H1 (cell line): ENCODE measurements around the gene OR2L8. TPM values are rescaled to one million over a fixed set of nuclear protein-coding genes. Genes with fewer than 3 reads are reported as not detected.

Experiments
- CTCF ChIA-PET: fragments of 300-600 bp; sonication (Branson Sonifier 250); formaldehyde crosslinking; loops from one replicate; lab custom pipeline; 2021; ENCODE audit not compliant: partially characterized antibody; lab: Charles Lee
- POLR2A ChIA-PET: fragments of 300-600 bp; sonication (Branson Sonifier 250); formaldehyde crosslinking; loops from one replicate; lab custom pipeline; 2021; ENCODE audit warnings: inconsistent platforms; ENCODE audit not compliant: partially characterized antibody; lab: Charles Lee
- DNase-seq, 2 experiments: peaks; one replicate each; pipeline versions ENCODE4 v3.0.0 to v3.0.0-alpha.2; 2010 to 2022; ENCODE audit warnings: low spot score in 2 of 2, low read depth in 1 of 2, mixed read lengths in 1 of 2
- FAIRE-seq: peaks from 2 replicates; lab custom pipeline; 2011; peaks lifted over from hg19 to GRCh38; lab: Jason Lieb, UNC
- H2AFZ ChIP-seq: 2 replicates; pipeline ENCODE4 v1.8.1; 2012; ENCODE audit warnings: low read length, inconsistent platforms
- H2AK5ac ChIP-seq: 2 replicates; pipeline ENCODE4 v1.6.1; 2013; ENCODE audit warnings: low read depth, low read length
- H2BK120ac ChIP-seq: replicated peaks from 2 replicates; pipeline ENCODE3; 2013; ENCODE audit warnings: low read depth, low read length, inconsistent platforms
- H2BK12ac ChIP-seq: 2 replicates; pipeline ENCODE4 v1.6.1; 2013; ENCODE audit warnings: low read depth, low read length
- H2BK15ac ChIP-seq: 2 replicates; pipeline ENCODE4 v1.6.1; 2013; ENCODE audit warnings: low read length
- H2BK20ac ChIP-seq: 2 replicates; pipeline ENCODE4 v1.6.1; 2013; ENCODE audit warnings: low read length
- H2BK5ac ChIP-seq: 2 replicates; pipeline ENCODE4 v1.6.1; 2013; ENCODE audit warnings: low read depth, low read length
- H3K14ac ChIP-seq: 2 replicates; pipeline ENCODE4 v1.6.1; 2013; ENCODE audit warnings: inconsistent platforms; ENCODE audit not compliant: insufficient read length
- H3K18ac ChIP-seq: 2 replicates; pipeline ENCODE4 v1.6.1; 2013; ENCODE audit warnings: low read length; ENCODE audit errors: extremely low read depth
- H3K23ac ChIP-seq: 2 replicates; pipeline ENCODE4 v1.6.1; 2013; ENCODE audit warnings: inconsistent platforms; ENCODE audit not compliant: insufficient read length
- H3K23me2 ChIP-seq: 2 replicates; pipeline ENCODE4 v1.6.1; 2013; ENCODE audit warnings: low read depth, low read length
- H3K27ac ChIP-seq: 2 replicates; pipeline ENCODE4 v1.6.1; 2011; ENCODE audit warnings: low read depth, low read length, inconsistent platforms
- H3K27me3 ChIP-seq, 4 experiments: replicated peaks in 1 of 4; 1 replicate in 1 of 4; 2 replicates in 3 of 4; pipeline versions ENCODE4 v1.6.1 to v1.8.1; 2011 to 2013; ENCODE audit warnings: low read length in 3 of 4, mild to moderate bottlenecking in 3 of 4, inconsistent platforms in 2 of 4, mixed read lengths in 2 of 4, moderate library complexity in 1 of 4; ENCODE audit not compliant: control insufficient read depth in 3 of 4, insufficient read depth in 3 of 4; ENCODE audit errors: extremely low read depth in 1 of 4
- H3K36me3 ChIP-seq, 4 experiments: 2 replicates each; pipeline versions ENCODE4 v1.6.1 to v1.8.1; 2011 to 2013; ENCODE audit warnings: mild to moderate bottlenecking in 4 of 4, low read length in 3 of 4, moderate library complexity in 2 of 4, control low read depth in 1 of 4, inconsistent platforms in 1 of 4; ENCODE audit not compliant: insufficient read depth in 4 of 4, control insufficient read depth in 2 of 4
- H3K4ac ChIP-seq: replicated peaks from 2 replicates; pipeline ENCODE3; 2013; ENCODE audit warnings: low read length, low read depth, mixed read lengths, inconsistent platforms; ENCODE audit not compliant: insufficient read length
- H3K4me1 ChIP-seq, 4 experiments: replicated peaks in 1 of 4; 1 replicate in 1 of 4; 2 replicates in 3 of 4; pipeline versions ENCODE4 v1.6.1 to v1.8.1; 2011 to 2013; ENCODE audit warnings: low read length in 3 of 4, inconsistent platforms in 2 of 4, mixed read lengths in 1 of 4; ENCODE audit not compliant: insufficient read depth in 4 of 4, control insufficient read depth in 3 of 4
- H3K4me2 ChIP-seq, 2 experiments: 2 replicates each; pipeline versions ENCODE4 v1.6.1 to v1.8.1; 2011 to 2013; ENCODE audit warnings: low read depth in 2 of 2, low read length in 2 of 2, control low read depth in 1 of 2, inconsistent platforms in 1 of 2, mild to moderate bottlenecking in 1 of 2; ENCODE audit not compliant: insufficient read depth in 1 of 2
- H3K4me3 ChIP-seq, 4 experiments: fragments of 200-600, 300-600 bp in 1 of 4; sonication (generic), shearing (Covaris generic), sonication (Bioruptor Twin) in 1 of 4; 2 replicates each; pipeline versions ENCODE4 v1.5.1 to v1.8.1; 2011 to 2016; ENCODE audit warnings: low read length in 4 of 4, low read depth in 3 of 4, control low read depth in 2 of 4, inconsistent platforms in 2 of 4, mild to moderate bottlenecking in 2 of 4, mixed read lengths in 1 of 4, moderate library complexity in 1 of 4; ENCODE audit not compliant: insufficient read depth in 2 of 4; ENCODE audit errors: extremely low read depth in 1 of 4
- H3K56ac ChIP-seq: replicated peaks from 2 replicates; pipeline ENCODE3; 2013; ENCODE audit warnings: low read depth, mild to moderate bottlenecking, mixed read lengths, low read length, inconsistent platforms; ENCODE audit not compliant: insufficient read length
- H3K79me1 ChIP-seq: 2 replicates; pipeline ENCODE4 v1.6.1; 2013; ENCODE audit warnings: low read depth, low read length, control low read depth
- H3K79me2 ChIP-seq, 2 experiments: 2 replicates each; pipeline versions ENCODE4 v1.6.1 to v1.8.1; 2012 to 2013; ENCODE audit warnings: low read length in 2 of 2, mild to moderate bottlenecking in 2 of 2, inconsistent platforms in 1 of 2; ENCODE audit not compliant: insufficient read depth in 2 of 2, control insufficient read depth in 1 of 2
- H3K9ac ChIP-seq, 4 experiments: replicated peaks in 1 of 4; 1 replicate in 1 of 4; 2 replicates in 3 of 4; pipeline versions ENCODE4 v1.6.1 to v1.8.1; 2011 to 2013; ENCODE audit warnings: low read depth in 3 of 4, low read length in 3 of 4, control low read depth in 2 of 4, mild to moderate bottlenecking in 2 of 4, moderate library complexity in 2 of 4, inconsistent platforms in 1 of 4; ENCODE audit errors: extremely low read depth in 1 of 4
- H3K9me3 ChIP-seq, 2 experiments: 2 replicates each; pipeline versions ENCODE4 v1.6.1 to v1.8.1; 2012 to 2013; ENCODE audit warnings: mild to moderate bottlenecking in 2 of 2, moderate library complexity in 2 of 2, control low read depth in 1 of 2, inconsistent platforms in 1 of 2, low read depth in 1 of 2, low read length in 1 of 2, mixed read lengths in 1 of 2; ENCODE audit not compliant: insufficient read depth in 2 of 2
- H4K20me1 ChIP-seq, 2 experiments: replicated peaks in 1 of 2; 2 replicates each; pipeline versions ENCODE3 to v1.8.1; 2011 to 2013; ENCODE audit warnings: inconsistent platforms in 2 of 2, low read length in 2 of 2, mild to moderate bottlenecking in 1 of 2; ENCODE audit not compliant: insufficient read depth in 2 of 2, control insufficient read depth in 1 of 2
- H4K5ac ChIP-seq: 2 replicates; pipeline ENCODE4 v1.6.1; 2013; ENCODE audit warnings: low read length, low read depth, mixed read lengths, inconsistent platforms; ENCODE audit not compliant: insufficient read length
- H4K8ac ChIP-seq: 2 replicates; pipeline ENCODE4 v1.8.0; 2013; ENCODE audit warnings: mild to moderate bottlenecking, moderate library complexity, low read length, inconsistent platforms; ENCODE audit not compliant: insufficient read depth; ENCODE audit errors: extremely low read depth
- H4K91ac ChIP-seq: replicated peaks from 2 replicates; pipeline ENCODE3; 2013; ENCODE audit warnings: low read length, mixed read lengths, inconsistent platforms; ENCODE audit not compliant: insufficient read length
- ATF3 ChIP-seq: IDR thresholded peaks from 2 replicates; pipeline ENCODE4 v1.6.1; 2011; ENCODE audit warnings: low read depth, mild to moderate bottlenecking, low read length; ENCODE audit not compliant: insufficient read depth
- CBX5 ChIP-seq: fragments of 300-800, 300-1000 bp; sonication (generic); IDR thresholded peaks from 2 replicates; pipeline ENCODE4 v1.7.1; 2016; ENCODE audit warnings: antibody characterized with exemption, low read length, low read depth
- EP300 ChIP-seq, 2 experiments: IDR thresholded peaks; 1 replicate in 1 of 2; 2 replicates in 1 of 2; pipeline ENCODE4 v1.6.1; 2011 to 2012; ENCODE audit warnings: low read depth in 2 of 2, low read length in 2 of 2, mild to moderate bottlenecking in 2 of 2, borderline replicate concordance in 1 of 2, inconsistent platforms in 1 of 2, moderate library complexity in 1 of 2
- KDM4A ChIP-seq: IDR thresholded peaks from one replicate; pipeline ENCODE4 v1.7.1; 2012; ENCODE audit warnings: low read depth, mild to moderate bottlenecking, moderate library complexity, low read length, inconsistent platforms; ENCODE audit not compliant: severe bottlenecking
- NANOG ChIP-seq: IDR thresholded peaks from 2 replicates; pipeline ENCODE4 v1.6.1; 2011; ENCODE audit warnings: low read length, low read depth, mild to moderate bottlenecking, inconsistent platforms; ENCODE audit not compliant: insufficient read depth, poor library complexity, severe bottlenecking
- RAD21 ChIP-seq, 2 experiments: IDR thresholded peaks in 1 of 2; conservative IDR thresholded peaks in 1 of 2; 2 replicates each; pipeline ENCODE4 v1.6.1; 2011; ENCODE audit warnings: low read depth in 2 of 2, low read length in 2 of 2, improper control_type of control experiment in 1 of 2, inconsistent platforms in 1 of 2, mild to moderate bottlenecking in 1 of 2, moderate library complexity in 1 of 2
- RNF2 ChIP-seq: fragments of 200-900, 300-1000 bp; sonication (generic); IDR thresholded peaks from 2 replicates; pipeline ENCODE4 v1.7.1; 2016; ENCODE audit warnings: borderline replicate concordance, low read depth, mild to moderate bottlenecking, antibody characterized with exemption, low read length; ENCODE audit not compliant: poor library complexity, severe bottlenecking; ENCODE audit errors: missing control alignments
- SIRT6 ChIP-seq: IDR thresholded peaks from one replicate; pipeline ENCODE4 v1.7.1; 2012; ENCODE audit warnings: low read length, inconsistent platforms
- ZNF274 ChIP-seq: IDR thresholded peaks from 2 replicates; pipeline ENCODE4 v1.7.0; 2012; ENCODE audit warnings: low read length, borderline replicate concordance; ENCODE audit errors: extremely low read depth
- WGBS, 2 experiments: shearing (Covaris generic) in 1 of 2; methylation state at CpG; one replicate each; pipeline versions ENCODE4 v1.1.6 to v1.1.7; 2013 to 2015; ENCODE audit warnings: low lambda C conversion rate in 2 of 2, mixed read lengths in 2 of 2, inconsistent platforms in 1 of 2, low coverage in 1 of 2, missing lambda C conversion rate in 1 of 2; ENCODE audit not compliant: insufficient replicate concordance in 2 of 2, insufficient coverage in 1 of 2, insufficient read length in 1 of 2; ENCODE audit errors: extremely low coverage in 1 of 2, missing lambda C conversion rate in 1 of 2; 5-methylcytosine and 5-hydroxymethylcytosine counted together
- polyA plus RNA-seq, 7 experiments: library from polyadenylated mRNA; depleted of rRNA in 3 of 7; stranded (reverse) in 5 of 7; unstranded in 2 of 7; fragments of >200 nt in 5 of 7; fragments of 200-250 nt in 2 of 7; gene quantifications; 1 replicate in 5 of 7; 2 replicates in 1 of 7; 4 replicates in 1 of 7; pipeline versions ENCODE4 v1.2.1 to v1.2.3, GENCODE V29; 2011 to 2013; ENCODE audit warnings: missing spikeins in 2 of 7, mixed read lengths in 2 of 7
- total RNA-seq: library from RNA; stranded (reverse); fragmentation: NEBNext Ultra II Directional; extraction: Animal tissue kit (Norgen Biotek cat#: 25700); gene quantifications from 2 replicates; pipeline ENCODE4 v1.2.1, GENCODE V29; 2021

The OR2L8 gene
- total and polyA plus RNA-seq, 2 of the 8 experiments (the other 6 are each of a cell fraction or from before 2014, with no cell fraction given): not detected

GRCh38 chr1:247924868-247925267, 23.8 kb upstream of the OR2L8 start, which contains the start of gene OR2AJ1:
Gene OR2AJ1 (plus strand): TSS chr1:247924889. CDS start chr1:247933769, 8,880 bp downstream.
- H3K9me3 ChIP-seq: peaks cover 44 to 49% of the 10 kb centered on the region in 2 experiments
- H3K4me2 ChIP-seq: no peak within 1 kb of the TSS
- FAIRE-seq (no peak), DNase-seq (no peak)
- no peak within 1 kb of the TSS for H2BK12ac ChIP-seq
- H3K79me1 ChIP-seq: no peaks in the 10 kb centered on the region
- no peak within 1 kb of the TSS for H2BK15ac ChIP-seq
- H4K5ac ChIP-seq: no peak within 1 kb of the TSS
- no peak within 1 kb of the TSS for H2BK20ac ChIP-seq
- H2BK120ac ChIP-seq: no peak within 1 kb of the TSS
- no peak within 1 kb of the TSS; the same call in 1 of the 2 replicates for H4K8ac ChIP-seq
- no peak within 1 kb of the TSS for H3K27ac ChIP-seq
- H3K9ac ChIP-seq: no peak within 1 kb of the TSS
- 88% methylated on average over 9 of the region's 9 CpGs; no CpG with 5 or more reads in 1 of the 2 experiments for WGBS, 2 experiments
- ChIA-PET POLR2A (no interaction called here), CTCF (interaction anchor here (0.6 to 0.9 kb wide), 2 partner anchors 13 to 25 kb away, joined by 3 read pairs; no protein-coding TSS in a partner anchor)
- no peak within 1 kb of the TSS for H3K56ac ChIP-seq
- no peaks in the 10 kb centered on the region for H3K23me2 ChIP-seq
- H3K79me2 ChIP-seq: no peaks in the 10 kb centered on the region
- no peak within 1 kb of the TSS for H3K4me3 ChIP-seq
- H3K4me1 ChIP-seq: no peaks in the 10 kb centered on the region
- H3K18ac ChIP-seq: no peak within 1 kb of the TSS
- no peak within 1 kb of the TSS for H2AFZ ChIP-seq
- H3K36me3 ChIP-seq: no peaks in the 10 kb centered on the region; a peak in 1 of 8 replicates
- no peak within 1 kb of the TSS for H2BK5ac ChIP-seq
- TF ChIP-seq RAD21 (IDR thresholded peaks at IDR 0.05 in 1 of 2, conservative IDR thresholded peaks at IDR 0.05 in 1 of 2; ENCODE audit: low read depth in 2 of 2, low read length in 2 of 2) (no peak), RNF2 (no peak), ZNF274 (no peak), NANOG (no peak), SIRT6 (no peak), CBX5 (no peak), ATF3 (no peak), KDM4A (no peak), EP300 (IDR thresholded peaks at IDR 0.05; ENCODE audit: borderline replicate concordance in 1 of 2, low read depth in 2 of 2, low read length in 2 of 2) (no peak)
- TF ChIP-seq, all 59 proteins: peak for 0
- Histone ChIP-seq H2AK5ac (no peak within 1 kb of the TSS), H3K27me3 (no peaks in the 10 kb centered on the region), H4K91ac (no peak within 1 kb of the TSS), H3K23ac (no peak within 1 kb of the TSS), H3K4ac (no peak within 1 kb of the TSS), H4K20me1 (no peaks in the 10 kb centered on the region), H3K14ac (no peak within 1 kb of the TSS)
